ENCODE data around the gene COQ8A. TPM values are rescaled to one million over a fixed set of nuclear protein-coding genes. Genes with fewer than 3 reads are reported as not detected.

Gene COQ8A
- total and polyA plus RNA-seq, 5 experiments from 2014 or later: 37.7 to 78.6 (median 74.2) TPM

GRCh38 chr1:226956942-226957713 is 17.0 kb downstream of the COQ8A start:
- ATAC-seq (no peak), DNase-seq (no peak)
- H3K4me3 Mint-ChIP-seq: no peak overlapping the region
- peaks cover 0 to 6% (median 6%) of the 10 kb centered on the region in 3 donors for H3K36me3 Mint-ChIP-seq
- POLR2A ChIA-PET: no interaction called here
- H3K4me1 Mint-ChIP-seq: peaks cover 30 to 55% (median 48%) of the 10 kb centered on the region in 4 donors
- H3K27ac Mint-ChIP-seq: peak overlapping the region in 4 of 10 donors; percentile 8 to 83 (median 74)
- no peaks in the 10 kb centered on the region for H3K27me3 Mint-ChIP-seq
- peaks cover 0 to 3% (median 0%) of the 10 kb centered on the region in 9 donors for H3K9me3 Mint-ChIP-seq

DNA sequence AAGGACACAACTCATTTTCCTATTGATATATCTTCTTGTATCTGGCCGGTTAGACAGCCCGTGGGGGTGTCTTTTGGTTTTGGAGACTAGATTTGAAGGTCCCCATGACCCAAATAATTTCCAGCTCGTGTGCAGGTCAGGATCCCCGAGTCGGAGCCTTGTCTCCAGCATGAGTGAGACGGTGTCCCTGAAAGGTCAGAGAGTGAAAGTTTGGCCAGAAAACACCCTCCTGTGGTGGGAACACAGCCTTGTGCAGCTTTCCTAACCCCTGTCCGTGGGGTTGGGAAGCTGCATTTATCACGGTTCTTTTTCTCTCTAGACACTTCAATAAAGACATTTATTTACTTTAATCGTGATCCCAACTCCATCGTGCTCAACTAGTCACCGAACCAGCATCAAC is 17.6 kb downstream of the COQ8A start:
- Mint-ChIP-seq H3K27me3 (no peaks in the 10 kb centered on the region), H3K4me1 (peaks cover 29 to 55% (median 48%) of the 10 kb centered on the region in 4 donors), H3K9me3 (peaks cover 0 to 3% (median 0%) of the 10 kb centered on the region in 9 donors), H3K27ac (peak overlapping the region in 4 of 10 donors; percentile 22 to 80 (median 50)), H3K36me3 (peaks cover 0 to 6% (median 6%) of the 10 kb centered on the region in 3 donors), H3K4me3 (no peak overlapping the region)
- no peak for ATAC-seq
- DNase-seq: no peak
- POLR2A ChIA-PET: no interaction called here

GRCh38 chr1:226958300-226958699 is 18.2 kb downstream of the COQ8A start:
- Mint-ChIP-seq H3K4me1 (peaks cover 26 to 53% (median 47%) of the 10 kb centered on the region in 4 donors), H3K27me3 (no peaks in the 10 kb centered on the region), H3K9me3 (peaks cover 0 to 3% (median 0%) of the 10 kb centered on the region in 9 donors), H3K27ac (peak overlapping the region in 3 of 10 donors; percentile 19 to 33 (median 22)), H3K4me3 (no peak overlapping the region), H3K36me3 (peaks cover 0 to 6% (median 6%) of the 10 kb centered on the region in 3 donors)
- DNase-seq (no peak), ATAC-seq (no peak)
- POLR2A ChIA-PET: no interaction called here

DNA sequence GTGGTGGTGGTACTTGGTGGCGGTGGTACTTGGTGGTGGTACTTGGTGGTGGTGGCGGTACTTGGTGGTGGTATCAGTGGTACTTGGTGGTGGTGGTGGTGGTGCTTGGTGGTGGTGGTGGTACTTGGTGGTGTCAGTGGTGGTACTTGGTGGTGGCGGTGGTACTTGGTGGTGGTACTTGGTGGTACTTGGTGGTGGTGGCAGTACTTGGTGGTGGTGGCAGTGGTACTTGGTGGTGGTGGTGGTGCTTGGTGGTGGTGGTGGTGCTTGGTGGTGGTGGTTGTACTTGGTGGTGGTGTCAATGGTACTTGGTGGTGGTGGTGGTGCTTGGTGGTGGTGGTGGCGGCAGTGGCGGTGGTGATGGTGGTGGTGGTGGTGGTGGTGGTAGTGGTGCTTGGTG is 20.2 kb downstream of the COQ8A start:
- Mint-ChIP-seq H3K9me3 (peaks cover 0 to 3% (median 0%) of the 10 kb centered on the region in 9 donors), H3K4me1 (peaks cover 23 to 35% (median 35%) of the 10 kb centered on the region in 4 donors), H3K27me3 (no peaks in the 10 kb centered on the region), H3K4me3 (no peak overlapping the region), H3K36me3 (peaks cover 0 to 20% (median 11%) of the 10 kb centered on the region in 3 donors), H3K27ac (no peak overlapping the region)
- DNase-seq: no peak
- ATAC-seq: no peak
- POLR2A ChIA-PET: no interaction called here

GRCh38 chr1:226960944-226961765 is 21.1 kb downstream of the COQ8A start:
- peaks cover 24 to 35% (median 34%) of the 10 kb centered on the region in 4 donors for H3K4me1 Mint-ChIP-seq

DNA sequence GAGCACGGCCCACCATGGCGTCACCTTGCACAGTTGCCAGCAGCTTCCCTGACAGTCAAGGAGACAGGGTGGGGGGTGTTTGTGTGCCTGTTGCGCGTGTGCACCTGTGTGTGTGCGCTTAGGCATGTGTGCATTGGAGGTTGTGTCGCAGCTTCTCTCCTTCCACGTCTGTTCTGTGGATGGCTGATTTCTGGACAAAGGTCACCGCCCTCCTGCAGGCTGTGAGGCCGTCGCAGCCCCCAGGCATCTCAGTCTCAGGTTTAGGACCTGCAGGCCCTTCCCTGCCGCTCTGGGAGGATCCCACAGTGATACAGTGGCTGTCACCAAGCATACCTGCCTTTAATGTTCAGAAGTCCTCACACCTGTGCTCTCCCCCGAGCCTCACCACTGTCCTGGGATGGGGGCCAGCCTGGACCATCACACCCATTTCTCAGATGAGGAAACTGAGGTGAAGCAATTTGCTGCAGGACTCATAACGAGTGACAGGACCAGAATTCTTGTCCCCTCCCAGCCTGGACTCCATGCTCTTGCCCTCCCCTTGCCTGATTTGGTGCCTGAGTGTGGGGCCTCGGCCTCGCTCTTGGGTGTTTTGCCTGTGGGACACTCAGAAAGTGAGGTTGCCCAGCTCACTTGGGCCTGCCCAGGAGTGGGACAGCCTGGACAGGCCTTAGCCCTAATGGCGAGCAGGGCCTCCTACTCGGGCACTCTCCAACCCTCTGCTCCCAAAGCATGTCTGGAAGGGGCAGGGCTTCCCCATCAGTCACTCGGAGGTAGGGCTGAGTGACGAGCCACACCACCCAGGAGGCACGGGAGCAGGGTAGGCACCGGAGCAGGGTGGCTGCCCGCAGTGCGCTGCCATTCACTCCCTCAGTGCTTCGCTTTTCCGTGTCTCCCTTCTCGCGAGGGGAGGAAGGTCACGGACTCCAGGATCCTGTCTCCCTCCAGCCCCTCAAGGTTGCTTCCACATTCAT is 22.6 kb downstream of the COQ8A start:
- no peak for DNase-seq
- ATAC-seq: no peak
- peaks cover 6 to 43% (median 30%) of the 10 kb centered on the region in 3 donors for H3K36me3 Mint-ChIP-seq

More at GRCh38 chr1:226960944-226961765, 21.1 kb downstream of the COQ8A start:
- H3K27me3 Mint-ChIP-seq: no peaks in the 10 kb centered on the region
- H3K4me3 Mint-ChIP-seq: no peak overlapping the region
- POLR2A ChIA-PET: no interaction called here
- ATAC-seq: no peak
- peaks cover 0 to 3% (median 0%) of the 10 kb centered on the region in 9 donors for H3K9me3 Mint-ChIP-seq
- peaks cover 0 to 29% (median 16%) of the 10 kb centered on the region in 3 donors for H3K36me3 Mint-ChIP-seq
- DNase-seq: no peak
- H3K27ac Mint-ChIP-seq: no peak overlapping the region

GRCh38 chr1:226964068-226964425 is 24.0 kb downstream of the COQ8A start:
- H3K4me3 Mint-ChIP-seq: no peak overlapping the region
- no peaks in the 10 kb centered on the region for H3K27me3 Mint-ChIP-seq
- POLR2A ChIA-PET: no interaction called here
- peaks cover 0 to 4% (median 0%) of the 10 kb centered on the region in 9 donors for H3K9me3 Mint-ChIP-seq
- H3K27ac Mint-ChIP-seq: peak overlapping the region in 3 of 10 donors; percentile 37 to 75 (median 52)
- H3K4me1 Mint-ChIP-seq: peaks cover 16 to 24% (median 21%) of the 10 kb centered on the region in 4 donors
- DNase-seq (no peak), ATAC-seq (no peak)
- peaks cover 15 to 55% (median 35%) of the 10 kb centered on the region in 3 donors for H3K36me3 Mint-ChIP-seq

More for the DNA sequence above, 22.6 kb downstream of the COQ8A start:
- H3K4me1 Mint-ChIP-seq: peaks cover 28 to 32% (median 29%) of the 10 kb centered on the region in 4 donors
- H3K27me3 Mint-ChIP-seq: no peaks in the 10 kb centered on the region
- POLR2A ChIA-PET: no interaction called here
- H3K27ac Mint-ChIP-seq: peak overlapping the region in 1 of 10 donors; percentile 36
- peaks cover 0 to 3% (median 0%) of the 10 kb centered on the region in 9 donors for H3K9me3 Mint-ChIP-seq
- no peak overlapping the region for H3K4me3 Mint-ChIP-seq

- POLR2A ChIA-PET: interaction anchor here (0.5 kb wide), 1 partner anchor 119 kb away, joined by 3 read pairs; no protein-coding TSS in a partner anchor
- ATAC-seq (no peak), DNase-seq (no peak)
- Mint-ChIP-seq H3K27me3 (no peaks in the 10 kb centered on the region), H3K36me3 (peaks cover 20 to 63% (median 43%) of the 10 kb centered on the region in 3 donors), H3K4me3 (no peak overlapping the region), H3K9me3 (peaks cover 0 to 8% (median 2%) of the 10 kb centered on the region in 9 donors), H3K4me1 (peaks cover 8 to 21% (median 14%) of the 10 kb centered on the region in 4 donors), H3K27ac (no peak overlapping the region)
Observed at GRCh38 chr1:226964611-226965486, 24.8 kb downstream of the COQ8A start.

- ATAC-seq (no peak), DNase-seq (no peak)
- Mint-ChIP-seq H3K4me1 (peaks cover 8 to 21% (median 13%) of the 10 kb centered on the region in 4 donors), H3K9me3 (peaks cover 0 to 8% (median 2%) of the 10 kb centered on the region in 9 donors), H3K27me3 (no peaks in the 10 kb centered on the region), H3K27ac (peak overlapping the region in 2 of 10 donors; percentile 29 to 43), H3K36me3 (peaks cover 20 to 72% (median 47%) of the 10 kb centered on the region in 3 donors), H3K4me3 (no peak overlapping the region)
- POLR2A ChIA-PET: no interaction called here
Observed at GRCh38 chr1:226965581-226966440, 25.7 kb downstream of the COQ8A start.

DNA sequence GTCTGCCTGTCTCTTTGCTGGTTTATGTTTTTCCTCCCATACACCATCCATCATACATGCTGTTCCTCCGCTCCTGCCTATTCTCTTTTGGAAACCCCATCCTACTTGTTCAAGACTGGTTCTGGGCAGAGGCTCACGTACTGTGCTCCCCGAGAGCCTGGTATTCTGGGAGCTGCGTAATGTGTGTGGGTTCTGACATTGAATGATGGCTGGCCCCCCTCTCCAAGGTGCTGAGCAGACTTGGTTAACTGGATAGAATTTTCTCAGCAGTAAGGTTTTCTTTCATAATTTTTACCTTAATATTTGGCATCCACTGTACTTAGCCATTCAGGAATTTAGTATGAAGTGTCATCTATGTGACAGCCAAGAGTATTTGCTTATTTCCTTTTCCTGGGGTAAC is 26.6 kb downstream of the COQ8A start:
- Mint-ChIP-seq H3K27me3 (no peaks in the 10 kb centered on the region), H3K9me3 (peaks cover 0 to 10% (median 3%) of the 10 kb centered on the region in 9 donors), H3K4me3 (peak overlapping the region in 1 of 10 donors; percentile 38), H3K27ac (peak overlapping the region in 2 of 10 donors; percentile 29 to 55), H3K36me3 (peaks cover 22 to 75% (median 51%) of the 10 kb centered on the region in 3 donors), H3K4me1 (peaks cover 8 to 20% (median 13%) of the 10 kb centered on the region in 4 donors)
- DNase-seq (no peak), ATAC-seq (no peak)
- POLR2A ChIA-PET: no interaction called here
